Activated CD4-positive, alpha-beta T cell treated with anti-CD3 and anti-CD28 coated beads, Interleukin-2, Interleukin-6, amounts not matched to agents 100 ng/mL and 50 ng/mL, durations not matched to agents 16 hours and 8 hours (primary cell): ENCODE results near the gene ELMO1.

Experiments used
- DNase-seq: peaks from one replicate; pipeline ENCODE4 v3.0.0-alpha.2; 2020

ELMO1 gene

DNA sequence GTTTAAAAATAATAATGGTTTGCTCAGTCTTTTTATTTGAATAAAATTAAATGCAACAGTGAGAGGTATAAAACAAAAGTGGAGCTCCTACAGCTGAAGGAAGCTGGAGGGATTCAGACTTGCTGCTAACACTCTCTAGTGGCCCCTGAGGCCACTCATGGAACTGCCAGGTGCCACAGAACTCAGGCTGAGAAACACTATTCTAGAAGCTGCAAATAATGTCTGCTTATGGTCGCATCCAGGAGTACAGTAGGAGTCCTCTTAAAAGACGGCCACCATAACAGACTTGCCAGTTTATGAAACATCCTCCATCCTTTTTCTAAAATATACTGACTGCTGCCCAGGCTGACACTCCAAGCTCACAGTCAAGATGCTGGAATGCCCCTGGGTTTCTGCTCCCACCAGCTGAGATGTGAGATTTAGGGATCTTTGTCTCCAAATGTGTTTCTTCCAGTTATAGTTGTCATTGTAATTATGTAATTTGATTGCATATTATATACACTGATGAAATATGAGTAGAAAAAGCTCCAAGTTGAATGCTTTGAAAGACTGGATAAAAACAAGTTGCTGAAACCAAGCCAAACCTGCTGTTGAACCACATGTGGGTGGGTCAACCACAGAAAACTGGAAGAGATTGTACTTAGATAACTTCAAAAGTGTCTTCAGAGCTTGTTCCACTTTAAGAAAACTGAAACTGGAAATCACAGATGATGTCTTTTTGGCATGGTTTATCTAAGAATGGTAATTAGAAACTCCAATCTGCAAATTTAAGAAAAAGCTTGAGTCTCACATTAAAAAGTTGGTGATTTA, 510.7 kb downstream of the ELMO1 start:
- no peak for DNase-seq

GRCh38 chr7:36931892-36932291, 516.8 kb downstream of the ELMO1 start:
- no peak for DNase-seq

- DNase-seq, result no peak
Measured at GRCh38 chr7:36929791-36930190, 518.9 kb downstream of the ELMO1 start.

GRCh38 chr7:36928718-36929117, 519.9 kb downstream of the ELMO1 start:
- DNase-seq, result no peak

GRCh38 chr7:36928311-36928710, 520.4 kb downstream of the ELMO1 start:
- no peak for DNase-seq

DNA sequence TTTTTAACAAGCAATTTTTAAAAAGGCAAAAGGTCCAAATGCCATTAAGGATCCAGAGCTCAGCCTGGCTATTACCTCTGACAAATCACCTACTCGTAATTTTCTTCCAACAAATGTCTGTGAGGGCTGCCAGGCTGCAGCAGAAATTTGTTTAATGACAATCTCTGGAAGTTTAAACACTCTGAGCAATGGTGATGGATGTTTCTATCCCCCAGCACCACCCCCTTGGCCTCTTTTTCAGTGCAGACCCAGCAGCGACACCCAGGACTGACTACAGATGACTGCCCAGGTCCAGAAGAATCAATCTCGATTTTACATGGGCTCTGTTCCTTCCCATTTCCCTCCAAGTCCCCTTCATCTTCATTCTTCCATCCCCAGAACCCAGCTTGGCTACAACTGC, 523.0 kb downstream of the ELMO1 start:
- DNase-seq, result no peak

- no peak for DNase-seq
Measured at GRCh38 chr7:36925207-36925606, 523.5 kb downstream of the ELMO1 start.

DNA sequence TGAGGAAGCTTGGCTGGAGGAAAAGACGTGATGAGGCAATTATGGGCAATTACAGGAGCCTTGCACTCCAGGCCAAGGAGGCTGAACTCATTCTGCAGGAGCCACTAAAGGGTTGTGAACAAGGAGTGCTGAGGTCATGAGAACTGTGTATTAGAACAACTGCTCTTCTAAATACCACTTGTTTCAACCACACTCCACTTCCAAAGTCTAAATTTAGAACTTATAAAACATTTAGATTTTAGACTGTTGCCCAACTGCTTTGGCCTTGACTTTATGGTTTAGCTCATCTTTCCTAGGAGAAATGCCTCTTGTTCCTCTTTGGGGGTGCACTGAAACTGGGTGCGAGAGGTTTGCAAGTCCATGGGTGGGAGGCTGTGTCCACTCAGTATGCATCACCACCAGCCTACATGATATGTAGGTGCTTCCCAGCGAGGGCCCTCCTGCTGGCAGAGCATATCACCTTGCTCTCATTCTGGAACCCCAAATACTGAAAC, 524.7 kb downstream of the ELMO1 start:
- DNase-seq, result no peak

- no peak for DNase-seq
Measured at GRCh38 chr7:36923185-36923584, 525.5 kb downstream of the ELMO1 start.

GRCh38 chr7:36920433-36920832, 528.2 kb downstream of the ELMO1 start:
- no peak for DNase-seq

DNA sequence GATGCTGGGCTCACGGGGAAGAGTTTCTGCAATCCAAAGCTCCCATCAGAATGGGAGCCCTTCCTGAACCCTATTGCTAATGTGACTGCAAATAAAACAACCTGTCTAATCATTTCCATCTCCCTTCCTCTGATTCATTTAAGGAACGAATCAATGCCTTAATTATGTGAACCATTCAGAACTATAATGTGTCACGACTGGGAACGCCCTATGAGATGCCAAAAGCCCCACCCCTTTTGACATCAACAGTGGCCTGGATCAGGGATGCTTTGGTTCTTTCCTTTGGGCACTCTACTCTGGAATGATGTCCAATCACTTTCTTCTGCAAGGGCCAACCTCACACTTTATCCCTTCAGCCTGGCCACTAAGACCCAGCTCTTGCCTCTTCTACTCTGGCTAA, 528.9 kb downstream of the ELMO1 start:
- no peak for DNase-seq

DNA sequence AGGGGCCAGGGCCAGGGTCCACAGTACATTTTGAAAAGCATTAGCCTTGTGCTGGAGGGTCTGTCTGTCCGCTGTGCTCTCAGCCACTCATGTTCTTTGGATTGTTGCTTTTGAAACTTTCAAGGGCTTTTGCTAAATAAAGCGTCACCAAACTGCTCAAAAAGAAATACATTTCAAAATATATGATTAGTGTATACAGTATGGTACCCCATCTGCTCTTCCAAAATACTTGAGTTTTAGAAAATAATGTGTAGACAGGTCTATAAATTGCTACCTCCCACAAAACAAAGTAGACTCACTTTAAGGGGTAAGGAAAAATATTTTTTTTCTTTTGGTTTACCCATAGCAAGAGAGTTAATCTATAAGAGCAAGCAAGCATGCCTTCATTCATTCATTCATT, 530.1 kb downstream of the ELMO1 start:
- DNase-seq, result no peak

DNA sequence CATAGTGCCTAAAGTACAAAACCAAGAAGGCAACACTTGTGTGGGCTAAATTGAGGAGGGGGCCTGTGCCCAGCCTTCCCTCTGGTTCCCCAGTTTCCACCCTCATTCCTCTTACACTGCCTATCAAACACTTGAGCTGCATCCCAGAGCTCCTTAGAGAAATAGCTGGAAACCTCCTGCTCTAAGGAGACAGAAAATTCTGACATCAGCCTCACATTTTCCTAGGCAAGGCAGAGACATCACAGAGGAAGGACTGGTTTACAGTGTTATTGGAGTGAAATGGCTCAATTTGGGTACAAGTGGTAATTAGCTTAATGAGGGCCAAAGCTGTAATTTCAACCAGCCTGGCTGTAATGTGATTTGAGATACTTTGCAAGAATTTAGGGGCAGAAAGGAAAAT, 532.0 kb downstream of the ELMO1 start:
- no peak for DNase-seq

- DNase-seq, result no peak
Measured at GRCh38 chr7:36916116-36916515, 532.5 kb downstream of the ELMO1 start.

DNA sequence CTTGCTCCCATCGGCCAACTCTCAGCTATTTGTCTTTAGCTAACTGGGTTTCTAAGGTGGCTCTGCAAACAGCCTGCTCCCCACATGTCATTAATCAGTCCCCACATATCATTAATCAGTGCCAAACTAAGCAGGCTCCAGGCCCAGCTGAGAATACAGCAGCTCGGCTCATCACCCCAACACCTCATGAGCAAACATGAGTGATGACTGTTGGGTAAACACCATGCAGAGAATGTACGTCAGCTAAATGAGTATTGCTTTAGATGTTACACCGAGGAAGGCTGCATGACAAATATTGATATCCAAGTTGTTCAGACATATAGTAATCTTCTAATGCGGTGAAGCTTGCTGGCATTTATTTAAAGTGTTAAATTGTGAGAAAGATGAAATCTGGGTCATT, 536.9 kb downstream of the ELMO1 start:
- no peak for DNase-seq

DNA sequence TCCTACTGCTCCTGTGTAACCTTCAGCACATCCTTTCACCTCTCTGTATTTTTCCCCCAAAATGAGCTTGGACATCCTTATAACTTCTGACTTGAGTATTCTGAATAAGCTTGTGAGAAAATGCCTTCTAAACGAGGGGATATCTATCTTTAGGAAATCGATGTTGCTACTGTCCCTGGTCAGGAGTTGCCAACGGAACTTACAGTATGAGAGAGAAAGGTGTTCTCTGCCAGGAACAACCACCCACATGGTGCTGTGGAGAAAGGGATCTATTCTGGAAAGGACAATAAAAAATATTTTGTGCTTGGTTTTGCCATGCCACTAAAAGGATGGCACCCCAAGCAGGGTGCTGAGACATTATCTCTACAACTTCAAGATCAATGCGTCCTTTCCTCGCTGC, 537.8 kb downstream of the ELMO1 start:
- DNase-seq, result no peak

GRCh38 chr7:36910401-36910800, 538.3 kb downstream of the ELMO1 start:
- no peak for DNase-seq

DNA sequence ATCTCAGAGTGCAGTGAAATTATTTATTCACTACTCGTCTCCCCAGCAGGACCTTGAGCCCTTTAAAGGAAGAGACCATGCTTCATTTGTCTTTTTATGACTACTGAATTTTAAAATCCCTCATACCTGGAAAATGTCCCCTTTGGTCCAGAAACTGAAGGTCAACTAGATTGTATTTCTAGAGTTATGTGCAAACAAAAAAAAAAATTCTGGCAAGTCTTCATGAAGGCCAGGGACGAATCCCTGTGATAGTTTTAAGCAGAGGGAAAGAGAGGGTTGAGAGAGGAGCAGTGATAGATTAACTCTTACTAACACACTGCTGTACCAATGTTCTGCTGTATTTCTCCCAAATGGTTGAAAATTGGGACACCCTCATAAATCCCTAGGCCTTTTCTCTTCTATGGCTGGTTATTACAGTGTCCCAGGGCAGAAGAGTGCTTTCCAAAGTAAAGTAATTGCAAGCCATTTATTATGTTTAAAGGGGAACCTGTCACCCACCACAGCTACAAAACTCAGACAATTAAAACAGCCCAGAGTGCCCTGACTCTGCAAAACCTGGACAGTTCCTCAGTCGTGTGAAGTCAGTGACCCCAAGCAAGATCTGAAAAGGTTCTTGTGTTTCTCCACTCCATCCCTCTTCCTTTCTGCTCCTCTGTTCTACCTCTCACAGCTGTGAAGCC, 541.6 kb downstream of the ELMO1 start:
- no peak for DNase-seq

DNA sequence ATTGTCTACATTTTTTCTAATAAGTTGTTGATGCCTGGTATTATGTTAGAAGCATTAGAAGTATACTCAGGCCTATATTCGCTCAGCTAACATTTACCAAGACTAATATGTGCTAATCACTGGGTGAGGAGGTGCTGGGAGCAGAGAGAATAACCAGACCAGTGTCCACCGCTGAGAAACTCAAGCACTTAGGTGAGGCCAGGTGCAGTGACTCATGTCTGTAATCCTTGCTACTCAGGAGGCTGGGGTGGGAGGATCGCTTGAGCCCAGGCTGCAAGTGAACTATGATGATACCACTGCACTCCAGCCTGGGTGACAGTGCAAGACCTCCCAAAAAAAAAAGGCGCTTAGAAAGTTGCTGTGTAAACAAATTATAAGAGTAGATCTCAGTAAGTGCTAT, 542.2 kb downstream of the ELMO1 start:
- DNase-seq, result no peak

- DNase-seq, result no peak
Measured at GRCh38 chr7:36905841-36906240, 542.8 kb downstream of the ELMO1 start.

- DNase-seq, result no peak
Measured at GRCh38 chr7:36904802-36905201, 543.9 kb downstream of the ELMO1 start.

- DNase-seq, result no peak
Measured at GRCh38 chr7:36904101-36904500, 544.6 kb downstream of the ELMO1 start.

DNA sequence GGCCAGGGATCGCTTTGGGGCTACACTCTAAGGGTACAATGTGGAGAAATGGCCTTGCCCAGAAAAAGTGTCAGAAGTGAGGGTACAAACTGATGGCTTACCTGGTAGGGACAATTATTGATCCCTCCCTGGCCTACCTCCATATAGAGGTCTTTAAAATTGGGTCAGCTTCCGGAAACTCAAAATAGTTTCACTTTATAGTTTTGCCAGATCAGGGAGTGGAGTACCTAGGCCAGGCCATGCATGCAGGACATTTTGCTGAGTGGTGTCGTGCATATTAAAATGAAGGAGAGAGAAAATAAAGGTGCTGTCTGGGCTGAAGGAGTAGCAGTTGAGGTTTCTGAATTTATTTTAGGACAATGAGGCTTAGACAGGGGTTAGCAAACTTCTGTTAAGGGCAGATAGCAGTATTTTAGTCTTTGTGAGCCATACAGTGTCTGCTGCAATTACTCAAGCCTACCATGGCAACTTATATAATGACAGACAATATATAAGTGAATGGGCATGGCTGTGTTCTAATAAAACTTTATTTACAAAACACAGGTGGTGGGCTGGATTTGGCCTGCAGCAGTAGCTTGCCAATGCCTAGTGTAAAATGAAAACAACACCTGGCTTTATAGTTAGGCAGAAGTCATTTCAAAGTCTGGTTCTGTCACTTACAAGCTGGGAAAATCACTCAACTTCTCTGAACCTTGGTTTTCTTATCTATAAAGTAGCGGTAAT, 547.5 kb downstream of the ELMO1 start:
- DNase-seq, result no peak

DNA sequence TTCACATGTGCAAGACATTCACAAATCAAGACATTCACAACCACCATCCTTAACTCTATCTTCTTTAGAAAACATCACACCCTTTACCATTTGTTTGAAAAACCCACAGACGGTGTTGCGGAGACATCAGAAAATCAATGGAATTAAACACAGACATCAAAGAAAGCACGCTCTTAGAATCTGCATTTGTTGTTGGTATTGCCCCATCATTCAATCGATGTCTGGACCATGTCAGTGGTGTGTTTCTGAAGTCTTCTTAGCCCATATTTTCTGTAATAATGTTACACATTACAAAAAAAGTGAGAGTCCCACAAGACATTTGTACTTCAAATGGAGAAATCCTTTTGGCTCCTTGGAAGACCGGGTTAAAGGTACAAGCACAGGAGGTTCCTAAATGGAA, 550.5 kb downstream of the ELMO1 start:
- DNase-seq, result no peak
